NCI-H526 treated with DMSO at 0.1 percent for 48 hours (cell line): ENCODE results near the gene TRPV6.

Experiments
- DNase-seq: peaks from one replicate; lab custom pipeline; 2025; lab: John Stamatoyannopoulos, UW

Gene TRPV6

GRCh38 chr7:142853739-142854371 lies 31.7 kb downstream of the TRPV6 start:
- peak; percentile 60 for DNase-seq

GRCh38 chr7:142851919-142852318 lies 33.6 kb downstream of the TRPV6 start:
- no peak for DNase-seq

GRCh38 chr7:142851269-142851668 lies 34.3 kb downstream of the TRPV6 start:
- no peak for DNase-seq

GRCh38 chr7:142847353-142847752 lies 38.2 kb downstream of the TRPV6 start:
- DNase-seq, result no peak

- no peak for DNase-seq
These were observed 43.2 kb downstream of the TRPV6 start for GRCh38 chr7:142842251-142842766.

- DNase-seq, result no peak
These were observed 46.9 kb downstream of the TRPV6 start for GRCh38 chr7:142838461-142839213.

GRCh38 chr7:142836426-142836825 lies 49.1 kb downstream of the TRPV6 start:
- no peak for DNase-seq

GRCh38 chr7:142835487-142835886 lies 50.1 kb downstream of the TRPV6 start:
- DNase-seq, result no peak

- DNase-seq, result no peak
These were observed 52.1 kb downstream of the TRPV6 start for GRCh38 chr7:142833174-142834048.

GRCh38 chr7:142832417-142832816 lies 53.1 kb downstream of the TRPV6 start:
- DNase-seq, result no peak

GRCh38 chr7:142827951-142828500 lies 57.5 kb downstream of the TRPV6 start:
- DNase-seq, result no peak

- DNase-seq, result no peak
These were observed 62.8 kb downstream of the TRPV6 start for GRCh38 chr7:142822714-142823113.
